GM23338 (cell line): ENCODE data around the gene RPL27A. TPM values are rescaled to one million over a fixed set of nuclear protein-coding genes. Genes with fewer than 3 reads are reported as not detected.

Experiments
- ATAC-seq: fragments of 200-7000 bp; cut with Tn5 transposase; 3 replicates; pipeline ENCODE4 v1.9.1; 2020
- DNase-seq: peaks from one replicate; pipeline ENCODE4 v3.0.0-alpha.2; 2015; ENCODE audit warnings: low spot score
- H2AFZ ChIP-seq: fragments of 200-600 bp; sonication (generic); 2 replicates; pipeline ENCODE4 v1.8.0; 2016; ENCODE audit warnings: antibody characterized with exemption, mild to moderate bottlenecking, moderate library complexity
- H3F3A ChIP-seq: fragments of 200-600 bp; sonication (generic); replicated peaks from 2 replicates; pipeline ENCODE4 v1.8.0; 2017; ENCODE audit warnings: antibody characterized with exemption, mixed run types, low read depth
- H3K27ac ChIP-seq: fragments of 200-600 bp; sonication (generic); 2 replicates; pipeline ENCODE4 v1.6.1; 2016; ENCODE audit warnings: low read depth
- H3K27me3 ChIP-seq: fragments of 200-600 bp; sonication (generic); 2 replicates; pipeline ENCODE4 v1.8.0; 2016; ENCODE audit warnings: mild to moderate bottlenecking, mixed run types, moderate library complexity; ENCODE audit not compliant: insufficient read depth
- H3K36me3 ChIP-seq: fragments of 200-600 bp; sonication (generic); 2 replicates; pipeline ENCODE4 v1.8.0; 2016; ENCODE audit warnings: mild to moderate bottlenecking; ENCODE audit not compliant: insufficient read depth
- H3K4me1 ChIP-seq: fragments of 200-600 bp; sonication (generic); 2 replicates; pipeline ENCODE4 v1.8.0; 2016; ENCODE audit warnings: mild to moderate bottlenecking, moderate library complexity; ENCODE audit not compliant: insufficient read depth
- H3K4me2 ChIP-seq: fragments of 200-600 bp; sonication (generic); 2 replicates; pipeline ENCODE4 v1.7.1; 2017; ENCODE audit warnings: mixed run types
- H3K4me3 ChIP-seq: fragments of 200-600 bp; sonication (generic); 2 replicates; pipeline ENCODE4 v1.6.1; 2016; ENCODE audit warnings: mixed run types
- H3K79me2 ChIP-seq: fragments of 200-600 bp; sonication (generic); replicated peaks from 2 replicates; pipeline ENCODE4 v1.8.0; 2017; ENCODE audit warnings: mild to moderate bottlenecking; ENCODE audit not compliant: insufficient read depth
- H3K9me2 ChIP-seq: fragments of 200-600 bp; sonication (generic); 2 replicates; pipeline ENCODE4 v1.8.0; 2017; ENCODE audit not compliant: insufficient read depth
- H4K20me1 ChIP-seq: fragments of 200-600 bp; sonication (generic); replicated peaks from 2 replicates; pipeline ENCODE4 v1.8.0; 2017; ENCODE audit warnings: mild to moderate bottlenecking; ENCODE audit not compliant: insufficient read depth
- H3K27ac Mint-ChIP-seq: 2 replicates; pipeline ENCODE4 v1.8.0; 2020; ENCODE audit warnings: inconsistent platforms, mild to moderate bottlenecking, moderate library complexity, mixed read lengths
- H3K27me3 Mint-ChIP-seq: 3 replicates; pipeline ENCODE4 v1.8.0; 2022; ENCODE audit warnings: low read depth, mild to moderate bottlenecking, moderate library complexity, mixed read lengths, inconsistent platforms; ENCODE audit not compliant: insufficient read depth, poor library complexity
- H3K36me3 Mint-ChIP-seq: 3 replicates; pipeline ENCODE4 v1.8.0; 2021; ENCODE audit warnings: low read depth, mild to moderate bottlenecking, inconsistent platforms, moderate library complexity, mixed read lengths
- H3K4me1 Mint-ChIP-seq: 3 replicates; pipeline ENCODE4 v1.8.0; 2020; ENCODE audit warnings: mild to moderate bottlenecking, inconsistent platforms, mixed read lengths
- H3K4me3 Mint-ChIP-seq: 3 replicates; pipeline ENCODE4 v1.8.0; 2021; ENCODE audit warnings: moderate library complexity, mild to moderate bottlenecking, inconsistent platforms, mixed read lengths
- H3K9me3 Mint-ChIP-seq: 3 replicates; pipeline ENCODE4 v1.8.0; 2020; ENCODE audit warnings: moderate library complexity, mild to moderate bottlenecking, inconsistent platforms, mixed read lengths
- CTCF ChIP-seq, 2 experiments: fragments of 200-600 bp in 1 of 2; sonication (generic) in 1 of 2; conservative IDR thresholded peaks; 2 replicates each; pipeline versions ENCODE4 v1.5.1 to v1.6.1; 2016 to 2017; ENCODE audit warnings: antibody characterized with exemption in 2 of 2, low read depth in 2 of 2, mild to moderate bottlenecking in 2 of 2, moderate library complexity in 1 of 2
- NANOG ChIP-seq: IDR thresholded peaks from 2 replicates; pipeline ENCODE4 v1.6.1; 2016; ENCODE audit warnings: antibody characterized with exemption, borderline replicate concordance
- STAT1 ChIP-seq: IDR thresholded peaks from one replicate; pipeline ENCODE4 v1.6.1; 2016; ENCODE audit warnings: antibody characterized with exemption; ENCODE audit not compliant: unreplicated experiment
- ZNF331 ChIP-seq: fragments of 250-450 bp; sonication (Bioruptor Pico); IDR thresholded peaks from 2 replicates; pipeline ENCODE4 v1.5.0; 2020; ENCODE audit warnings: low read depth, mild to moderate bottlenecking, moderate library complexity
- polyA plus RNA-seq: library from polyadenylated mRNA; unstranded; fragments of >200 nt; fragmentation: Nextera tagmentation; extraction: Ambion mirVana; gene quantifications from 2 replicates; pipeline ENCODE4 v1.2.1, GENCODE V29; 2016
- total RNA-seq: library from RNA; depleted of rRNA; stranded (reverse); fragments of >200 nt; shearing (Covaris generic); gene quantifications from 2 replicates; pipeline ENCODE4 v1.2.3, GENCODE V29; 2014
- TF ChIP-seq, protein P1 (sequence below): IDR thresholded peaks from one replicate; pipeline ENCODE4 v1.6.1; 2018; ENCODE audit warnings: antibody characterized with exemption; ENCODE audit not compliant: unreplicated experiment
- TF ChIP-seq, protein P2 (sequence below): fragments of 250-450 bp; sonication (Bioruptor Pico); IDR thresholded peaks from 2 replicates; pipeline ENCODE4 v1.5.0; 2020; ENCODE audit warnings: mild to moderate bottlenecking, moderate library complexity

Gene RPL27A
- total and polyA plus RNA-seq, 2 experiments from 2014 or later = 1,283 to 3,167 TPM

- TF ChIP-seq NANOG (no peak), CTCF (conservative IDR thresholded peaks at IDR 0.05; ENCODE audit: low read depth in 2 of 2) (no peak), ZNF331 (CRISPR knock-in tag) (no peak)
- TF ChIP-seq, protein P1, sequence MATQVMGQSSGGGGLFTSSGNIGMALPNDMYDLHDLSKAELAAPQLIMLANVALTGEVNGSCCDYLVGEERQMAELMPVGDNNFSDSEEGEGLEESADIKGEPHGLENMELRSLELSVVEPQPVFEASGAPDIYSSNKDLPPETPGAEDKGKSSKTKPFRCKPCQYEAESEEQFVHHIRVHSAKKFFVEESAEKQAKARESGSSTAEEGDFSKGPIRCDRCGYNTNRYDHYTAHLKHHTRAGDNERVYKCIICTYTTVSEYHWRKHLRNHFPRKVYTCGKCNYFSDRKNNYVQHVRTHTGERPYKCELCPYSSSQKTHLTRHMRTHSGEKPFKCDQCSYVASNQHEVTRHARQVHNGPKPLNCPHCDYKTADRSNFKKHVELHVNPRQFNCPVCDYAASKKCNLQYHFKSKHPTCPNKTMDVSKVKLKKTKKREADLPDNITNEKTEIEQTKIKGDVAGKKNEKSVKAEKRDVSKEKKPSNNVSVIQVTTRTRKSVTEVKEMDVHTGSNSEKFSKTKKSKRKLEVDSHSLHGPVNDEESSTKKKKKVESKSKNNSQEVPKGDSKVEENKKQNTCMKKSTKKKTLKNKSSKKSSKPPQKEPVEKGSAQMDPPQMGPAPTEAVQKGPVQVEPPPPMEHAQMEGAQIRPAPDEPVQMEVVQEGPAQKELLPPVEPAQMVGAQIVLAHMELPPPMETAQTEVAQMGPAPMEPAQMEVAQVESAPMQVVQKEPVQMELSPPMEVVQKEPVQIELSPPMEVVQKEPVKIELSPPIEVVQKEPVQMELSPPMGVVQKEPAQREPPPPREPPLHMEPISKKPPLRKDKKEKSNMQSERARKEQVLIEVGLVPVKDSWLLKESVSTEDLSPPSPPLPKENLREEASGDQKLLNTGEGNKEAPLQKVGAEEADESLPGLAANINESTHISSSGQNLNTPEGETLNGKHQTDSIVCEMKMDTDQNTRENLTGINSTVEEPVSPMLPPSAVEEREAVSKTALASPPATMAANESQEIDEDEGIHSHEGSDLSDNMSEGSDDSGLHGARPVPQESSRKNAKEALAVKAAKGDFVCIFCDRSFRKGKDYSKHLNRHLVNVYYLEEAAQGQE = no peak
Observed at GRCh38 chr11:8638300-8638699, 44.3 kb upstream of the RPL27A start (continued).

DNA sequence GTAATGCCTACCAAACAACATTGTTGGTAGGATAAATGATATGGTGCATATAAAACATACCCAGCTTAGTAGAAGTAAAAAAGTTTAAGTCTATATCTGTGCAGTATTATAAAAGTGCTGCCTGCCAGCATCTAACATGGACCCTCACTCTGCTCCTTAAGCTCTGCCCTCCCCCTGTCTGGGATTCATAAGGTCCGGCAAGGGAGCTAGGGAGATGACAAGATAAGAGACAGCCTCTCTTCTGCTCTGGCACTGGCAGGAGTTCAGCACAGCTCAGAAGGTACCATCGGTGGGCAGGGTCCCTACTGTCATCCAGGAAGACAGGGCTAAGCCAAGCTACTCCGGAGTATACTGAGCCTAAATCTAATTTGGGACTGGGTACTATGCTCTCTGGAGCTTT is 42.9 kb upstream of the RPL27A start:
- Mint-ChIP-seq H3K9me3 (no peaks in the 10 kb centered on the region), H3K4me1 (peaks cover 24% of the 10 kb centered on the region), H3K27ac (no peak overlapping the region), H3K27me3 (no peaks in the 10 kb centered on the region), H3K4me3 (no peak overlapping the region), H3K36me3 (0 out of 3 replicates have a peak, but pooled peaks cover 5% of the 10 kb centered on the region)
- Histone ChIP-seq H3K27me3 (no peaks in the 10 kb centered on the region), H3K79me2 (no peaks in the 10 kb centered on the region), H3K9me2 (no peaks in the 10 kb centered on the region), H3K4me1 (peaks cover 14% of the 10 kb centered on the region; the same call in 1 of the 2 replicates), H3K36me3 (no peaks in the 10 kb centered on the region), H3K4me2 (no peak overlapping the region), H3K4me3 (no peak overlapping the region), H3K27ac (no peak overlapping the region), H2AFZ (no peak overlapping the region), H4K20me1 (no peaks in the 10 kb centered on the region), H3F3A (no peaks in the 10 kb centered on the region)
- no peak for DNase-seq
- no peak for ATAC-seq
- TF ChIP-seq STAT1 = no peak
- TF ChIP-seq CTCF (conservative IDR thresholded peaks at IDR 0.05; ENCODE audit: low read depth in 2 of 2) = no peak
- TF ChIP-seq NANOG = no peak
- TF ChIP-seq, protein P1 = no peak
- no peak for TF ChIP-seq ZNF331 (CRISPR knock-in tag)
- TF ChIP-seq, protein P2, sequence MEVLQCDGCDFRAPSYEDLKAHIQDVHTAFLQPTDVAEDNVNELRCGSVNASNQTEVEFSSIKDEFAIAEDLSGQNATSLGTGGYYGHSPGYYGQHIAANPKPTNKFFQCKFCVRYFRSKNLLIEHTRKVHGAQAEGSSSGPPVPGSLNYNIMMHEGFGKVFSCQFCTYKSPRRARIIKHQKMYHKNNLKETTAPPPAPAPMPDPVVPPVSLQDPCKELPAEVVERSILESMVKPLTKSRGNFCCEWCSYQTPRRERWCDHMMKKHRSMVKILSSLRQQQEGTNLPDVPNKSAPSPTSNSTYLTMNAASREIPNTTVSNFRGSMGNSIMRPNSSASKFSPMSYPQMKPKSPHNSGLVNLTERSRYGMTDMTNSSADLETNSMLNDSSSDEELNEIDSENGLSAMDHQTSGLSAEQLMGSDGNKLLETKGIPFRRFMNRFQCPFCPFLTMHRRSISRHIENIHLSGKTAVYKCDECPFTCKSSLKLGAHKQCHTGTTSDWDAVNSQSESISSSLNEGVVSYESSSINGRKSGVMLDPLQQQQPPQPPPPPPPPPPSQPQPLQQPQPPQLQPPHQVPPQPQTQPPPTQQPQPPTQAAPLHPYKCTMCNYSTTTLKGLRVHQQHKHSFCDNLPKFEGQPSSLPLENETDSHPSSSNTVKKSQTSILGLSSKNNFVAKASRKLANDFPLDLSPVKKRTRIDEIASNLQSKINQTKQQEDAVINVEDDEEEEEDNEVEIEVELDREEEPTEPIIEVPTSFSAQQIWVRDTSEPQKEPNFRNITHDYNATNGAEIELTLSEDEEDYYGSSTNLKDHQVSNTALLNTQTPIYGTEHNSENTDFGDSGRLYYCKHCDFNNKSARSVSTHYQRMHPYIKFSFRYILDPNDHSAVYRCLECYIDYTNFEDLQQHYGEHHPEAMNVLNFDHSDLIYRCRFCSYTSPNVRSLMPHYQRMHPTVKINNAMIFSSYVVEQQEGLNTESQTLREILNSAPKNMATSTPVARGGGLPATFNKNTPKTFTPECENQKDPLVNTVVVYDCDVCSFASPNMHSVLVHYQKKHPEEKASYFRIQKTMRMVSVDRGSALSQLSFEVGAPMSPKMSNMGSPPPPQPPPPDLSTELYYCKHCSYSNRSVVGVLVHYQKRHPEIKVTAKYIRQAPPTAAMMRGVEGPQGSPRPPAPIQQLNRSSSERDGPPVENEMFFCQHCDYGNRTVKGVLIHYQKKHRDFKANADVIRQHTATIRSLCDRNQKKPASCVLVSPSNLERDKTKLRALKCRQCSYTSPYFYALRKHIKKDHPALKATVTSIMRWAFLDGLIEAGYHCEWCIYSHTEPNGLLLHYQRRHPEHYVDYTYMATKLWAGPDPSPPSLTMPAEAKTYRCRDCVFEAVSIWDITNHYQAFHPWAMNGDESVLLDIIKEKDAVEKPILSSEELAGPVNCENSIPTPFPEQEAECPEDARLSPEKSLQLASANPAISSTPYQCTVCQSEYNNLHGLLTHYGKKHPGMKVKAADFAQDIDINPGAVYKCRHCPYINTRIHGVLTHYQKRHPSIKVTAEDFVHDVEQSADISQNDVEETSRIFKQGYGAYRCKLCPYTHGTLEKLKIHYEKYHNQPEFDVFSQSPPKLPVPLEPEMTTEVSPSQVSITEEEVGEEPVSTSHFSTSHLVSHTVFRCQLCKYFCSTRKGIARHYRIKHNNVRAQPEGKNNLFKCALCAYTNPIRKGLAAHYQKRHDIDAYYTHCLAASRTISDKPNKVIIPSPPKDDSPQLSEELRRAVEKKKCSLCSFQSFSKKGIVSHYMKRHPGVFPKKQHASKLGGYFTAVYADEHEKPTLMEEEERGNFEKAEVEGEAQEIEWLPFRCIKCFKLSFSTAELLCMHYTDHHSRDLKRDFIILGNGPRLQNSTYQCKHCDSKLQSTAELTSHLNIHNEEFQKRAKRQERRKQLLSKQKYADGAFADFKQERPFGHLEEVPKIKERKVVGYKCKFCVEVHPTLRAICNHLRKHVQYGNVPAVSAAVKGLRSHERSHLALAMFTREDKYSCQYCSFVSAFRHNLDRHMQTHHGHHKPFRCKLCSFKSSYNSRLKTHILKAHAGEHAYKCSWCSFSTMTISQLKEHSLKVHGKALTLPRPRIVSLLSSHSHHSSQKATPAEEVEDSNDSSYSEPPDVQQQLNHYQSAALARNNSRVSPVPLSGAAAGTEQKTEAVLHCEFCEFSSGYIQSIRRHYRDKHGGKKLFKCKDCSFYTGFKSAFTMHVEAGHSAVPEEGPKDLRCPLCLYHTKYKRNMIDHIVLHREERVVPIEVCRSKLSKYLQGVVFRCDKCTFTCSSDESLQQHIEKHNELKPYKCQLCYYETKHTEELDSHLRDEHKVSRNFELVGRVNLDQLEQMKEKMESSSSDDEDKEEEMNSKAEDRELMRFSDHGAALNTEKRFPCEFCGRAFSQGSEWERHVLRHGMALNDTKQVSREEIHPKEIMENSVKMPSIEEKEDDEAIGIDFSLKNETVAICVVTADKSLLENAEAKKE (CRISPR knock-in tag) = no peak
